HepG2 (cell line): ENCODE results near the gene RTP3. TPM values are rescaled to one million over a fixed set of nuclear protein-coding genes. Genes with fewer than 3 reads are reported as not detected.

ENCODE experiments used
- CEBPB ChIP-seq: IDR thresholded peaks from 2 replicates; pipeline ENCODE4 v1.6.1; 2011; ENCODE audit warnings: low read depth, low read length, improper control_type of control experiment, borderline replicate concordance
- CTCF ChIP-seq: sonication (generic); formaldehyde crosslinking; IDR thresholded peaks from 2 replicates; pipeline ENCODE4 v1.5.0; 2020; ENCODE audit warnings: mild to moderate bottlenecking, missing genetic modification reagents, moderate library complexity
- MAFK ChIP-seq, 2 experiments: IDR thresholded peaks in 1 of 2; conservative IDR thresholded peaks in 1 of 2; 2 replicates each; pipeline ENCODE4 v1.6.1; 2011; ENCODE audit warnings: improper control_type of control experiment in 2 of 2, low read length in 2 of 2
- RARA ChIP-seq: IDR thresholded peaks from 2 replicates; pipeline ENCODE4 v1.6.1; 2016; ENCODE audit warnings: missing genetic modification reagents, missing compliant biosample characterization
- RBFOX2 ChIP-seq: fragments of 200-400 bp; formaldehyde crosslinking; IDR thresholded peaks from 2 replicates; pipeline ENCODE4 v1.6.1; 2017; ENCODE audit warnings: low read depth, mild to moderate bottlenecking, low read length
- TBX2 ChIP-seq: sonication (generic); formaldehyde crosslinking; IDR thresholded peaks from 2 replicates; pipeline ENCODE4 v1.5.0; 2020; ENCODE audit warnings: missing genetic modification reagents, mild to moderate bottlenecking, borderline replicate concordance
- TMF1 ChIP-seq: sonication (generic); formaldehyde crosslinking; IDR thresholded peaks from 2 replicates; pipeline ENCODE4 v1.8.1; 2022; ENCODE audit warnings: low read depth, missing genetic modification reagents
- ZFP36 ChIP-seq: fragments of 150-350 bp; IDR thresholded peaks from 2 replicates; pipeline ENCODE4 v1.6.1; 2018; ENCODE audit warnings: borderline replicate concordance, low read length, low read depth; ENCODE audit not compliant: partially characterized antibody
- ZKSCAN1 ChIP-seq: fragments of 150-350 bp; IDR thresholded peaks from 2 replicates; pipeline ENCODE4 v1.6.1; 2014; ENCODE audit warnings: low read length
- ZNF234 ChIP-seq: sonication (generic); formaldehyde crosslinking; conservative IDR thresholded peaks from 2 replicates; pipeline ENCODE4 v1.5.1; 2020; ENCODE audit warnings: mild to moderate bottlenecking, missing genetic modification reagents
- ZNF607 ChIP-seq: sonication (generic); formaldehyde crosslinking; IDR thresholded peaks from 2 replicates; pipeline ENCODE4 v1.5.1; 2020; ENCODE audit warnings: missing genetic modification reagents, mild to moderate bottlenecking, borderline replicate concordance
- ZSCAN21 ChIP-seq: sonication (generic); formaldehyde crosslinking; IDR thresholded peaks from 2 replicates; pipeline ENCODE4 v1.8.0; 2022; ENCODE audit warnings: mild to moderate bottlenecking, missing genetic modification reagents, moderate library complexity, borderline replicate concordance
- polyA plus RNA-seq, 8 experiments: library from polyadenylated mRNA; depleted of rRNA in 3 of 8; stranded (reverse) in 7 of 8; unstranded in 1 of 8; fragments of >200 nt; fragmentation: Illumina TruSeq in 4 of 8; extraction: Trizol in 4 of 8; gene quantifications; 2 replicates each; pipeline versions ENCODE4 v1.2.1 to v1.2.3, GENCODE V29; 2011 to 2016; ENCODE audit warnings: low read depth in 4 of 8, missing spikeins in 1 of 8, mixed read lengths in 1 of 8; ENCODE audit not compliant: insufficient read depth in 1 of 8
- total RNA-seq, 5 experiments: library from RNA; depleted of rRNA; stranded (reverse); fragments of >200 nt; fragmentation: Illumina TruSeq; extraction: Trizol; gene quantifications; 2 replicates each; pipeline ENCODE4 v1.2.3, GENCODE V29; 2016; ENCODE audit warnings: low read depth in 1 of 5

Gene RTP3
- total and polyA plus RNA-seq, 2 of the 13 experiments (the other 11 are each of a cell fraction or from before 2014, with no cell fraction given): 0.09 TPM; not detected in 1

DNA sequence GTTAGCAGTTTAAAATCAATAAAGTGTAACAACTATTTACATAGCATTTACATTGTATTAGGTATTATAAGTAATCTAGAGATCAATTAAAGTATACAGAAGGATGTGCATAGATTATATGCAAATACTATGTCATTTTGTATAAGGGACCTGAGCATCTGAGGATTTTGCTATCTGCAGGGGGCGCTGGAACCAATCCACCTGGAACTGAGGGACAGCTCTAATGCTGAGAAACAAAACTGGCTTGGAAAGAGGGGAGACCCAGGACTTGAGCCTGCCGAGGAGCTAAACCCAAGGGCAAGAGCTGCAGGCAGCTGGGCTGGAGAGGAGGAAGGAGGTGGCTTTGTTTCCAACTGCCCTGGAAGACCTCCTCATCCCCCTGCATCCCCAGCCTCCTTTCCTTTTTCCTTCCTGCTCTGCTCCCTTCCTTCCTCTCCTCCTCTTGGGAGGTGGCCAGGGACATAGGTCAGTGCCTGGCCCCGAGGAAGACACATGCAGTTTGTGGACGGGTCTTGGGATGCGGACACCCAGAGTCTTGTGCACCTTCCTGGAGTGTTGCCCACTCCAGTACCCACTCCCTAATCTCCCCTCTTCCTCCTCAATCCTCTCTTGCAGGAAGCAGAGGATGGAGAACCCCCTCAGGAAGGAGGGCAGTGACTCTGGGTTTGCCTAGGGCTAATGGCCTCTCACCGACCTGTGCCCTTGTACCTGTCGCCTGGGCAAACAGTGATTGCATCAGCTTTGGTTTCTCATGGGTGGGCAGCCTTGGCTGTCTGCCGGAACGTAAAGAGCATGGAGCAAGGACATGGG lies 825 bp upstream of the RTP3 start (continued):
- TF ChIP-seq CTCF (CRISPR knock-in tag) (peak; percentile 30; the same call in 1 of the 2 replicates), ZSCAN21 (CRISPR knock-in tag) (no peak), ZNF234 (CRISPR knock-in tag) (no peak), ZNF607 (CRISPR knock-in tag) (no peak), TBX2 (CRISPR knock-in tag) (no peak), MAFK (conservative IDR thresholded peaks at IDR 0.05 in 1 of 2, IDR thresholded peaks at IDR 0.05 in 1 of 2; ENCODE audit: low read length in 2 of 2) (no peak), TMF1 (CRISPR knock-in tag) (no peak), RARA (CRISPR knock-in tag) (peak; percentile 69), CEBPB (peak; percentile 21; the same call in 1 of the 2 replicates), ZFP36 (no peak), RBFOX2 (no peak), ZKSCAN1 (no peak)
- TF ChIP-seq, all 625 proteins: peak for 6
